Thyroid gland (tissue), 4 donors: ENCODE data around the gene RIC8B. TPM values are rescaled to one million over a fixed set of nuclear protein-coding genes. Genes with fewer than 3 reads are reported as not detected.

ENCODE experiments used
- DNase-seq, 2 donors: peaks; one replicate each; pipeline ENCODE4 v3.0.0-alpha.2; 2019
- H3K27ac ChIP-seq, 3 donors: fragments of 200-600 bp; sonication (generic); 1 replicate in 2 of 3; 2 replicates in 1 of 3; pipeline ENCODE4 v1.5.1; 2016 to 2019; ENCODE audit warnings: mild to moderate bottlenecking in 1 of 3, moderate library complexity in 1 of 3
- H3K27me3 ChIP-seq: fragments of 200-600 bp; sonication (generic); one replicate; pipeline ENCODE4 v1.5.1; 2019
- H3K36me3 ChIP-seq, 2 donors: fragments of 200-600 bp; sonication (generic); one replicate each; pipeline ENCODE4 v1.5.1; 2016 to 2019
- H3K4me1 ChIP-seq, 2 donors: fragments of 200-600 bp; sonication (generic); one replicate each; pipeline ENCODE4 v1.5.1; 2017 to 2019
- H3K4me3 ChIP-seq, 3 donors: fragments of 200-600 bp; sonication (generic); replicated peaks in 1 of 3; 1 replicate in 2 of 3; 2 replicates in 1 of 3; pipeline ENCODE4 v1.5.1; 2016; ENCODE audit warnings: mild to moderate bottlenecking in 1 of 3
- H3K9me3 ChIP-seq: fragments of 200-600 bp; sonication (generic); one replicate; pipeline ENCODE4 v1.5.1; 2017
- POLR2A ChIP-seq, 2 donors: fragments of 450-650 bp; IDR thresholded peaks; one replicate each; pipeline ENCODE4 v1.6.1; 2017; ENCODE audit warnings: antibody characterized with exemption in 2 of 2, mild to moderate bottlenecking in 2 of 2, moderate library complexity in 1 of 2
- WGBS, 2 donors: methylation state at CpG; one replicate each; pipeline ENCODE4 v1.1.5; 2017; 5-methylcytosine and 5-hydroxymethylcytosine counted together
- intact Hi-C: fragments of 100-400 bp; cut with DNase I; formaldehyde crosslinking; loops from one replicate; pipeline ENCODE4 v1.15.1; 2023
- total RNA-seq, 4 donors: library from RNA; depleted of rRNA; stranded (reverse); fragments of >200 nt; gene quantifications; one replicate each; pipeline ENCODE4 v1.2.3, GENCODE V29; 2016
- TF ChIP-seq, protein P1 (sequence below), 6 experiments: fragments of 200-600 bp in 3 of 6; fragments of 450-650 bp in 3 of 6; sonication (generic) in 3 of 6; IDR thresholded peaks; one replicate each; pipeline ENCODE4 v1.5.1; 2016 to 2019; ENCODE audit warnings: antibody characterized with exemption in 6 of 6, mild to moderate bottlenecking in 2 of 6, inconsistent platforms in 1 of 6, moderate library complexity in 1 of 6

Gene RIC8B
- total RNA-seq, 4 donors from 2014 or later: 32.5 to 49.8 (median 41.6) TPM

GRCh38 chr12:106926657-106927056, 152.2 kb downstream of the RIC8B start:
- WGBS, 2 donors: 94 to 97% methylated on average over 1 of the region's 1 CpG

GRCh38 chr12:106934277-106934676, 159.8 kb downstream of the RIC8B start:
- Histone ChIP-seq H3K4me3 (no peak overlapping the region), H3K9me3 (no peaks in the 10 kb centered on the region), H3K27ac (no peak overlapping the region), H3K27me3 (no peaks in the 10 kb centered on the region), H3K36me3 (no peaks in the 10 kb centered on the region), H3K4me1 (no peaks in the 10 kb centered on the region)
- WGBS, 2 donors: 81 to 86% methylated on average over 3 of the region's 3 CpGs
- no peak for DNase-seq
- TF ChIP-seq POLR2A (IDR thresholded peaks at IDR 0.05): no peak
- TF ChIP-seq, protein P1, sequence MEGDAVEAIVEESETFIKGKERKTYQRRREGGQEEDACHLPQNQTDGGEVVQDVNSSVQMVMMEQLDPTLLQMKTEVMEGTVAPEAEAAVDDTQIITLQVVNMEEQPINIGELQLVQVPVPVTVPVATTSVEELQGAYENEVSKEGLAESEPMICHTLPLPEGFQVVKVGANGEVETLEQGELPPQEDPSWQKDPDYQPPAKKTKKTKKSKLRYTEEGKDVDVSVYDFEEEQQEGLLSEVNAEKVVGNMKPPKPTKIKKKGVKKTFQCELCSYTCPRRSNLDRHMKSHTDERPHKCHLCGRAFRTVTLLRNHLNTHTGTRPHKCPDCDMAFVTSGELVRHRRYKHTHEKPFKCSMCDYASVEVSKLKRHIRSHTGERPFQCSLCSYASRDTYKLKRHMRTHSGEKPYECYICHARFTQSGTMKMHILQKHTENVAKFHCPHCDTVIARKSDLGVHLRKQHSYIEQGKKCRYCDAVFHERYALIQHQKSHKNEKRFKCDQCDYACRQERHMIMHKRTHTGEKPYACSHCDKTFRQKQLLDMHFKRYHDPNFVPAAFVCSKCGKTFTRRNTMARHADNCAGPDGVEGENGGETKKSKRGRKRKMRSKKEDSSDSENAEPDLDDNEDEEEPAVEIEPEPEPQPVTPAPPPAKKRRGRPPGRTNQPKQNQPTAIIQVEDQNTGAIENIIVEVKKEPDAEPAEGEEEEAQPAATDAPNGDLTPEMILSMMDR (IDR thresholded peaks at IDR 0.05): no peak
- intact Hi-C loops: no loop called here

More at GRCh38 chr12:106926657-106927056, 152.2 kb downstream of the RIC8B start:
- H3K4me1 ChIP-seq: no peaks in the 10 kb centered on the region
- no peaks in the 10 kb centered on the region for H3K27me3 ChIP-seq
- TF ChIP-seq, protein P1 (IDR thresholded peaks at IDR 0.05): no peak
- TF ChIP-seq POLR2A (IDR thresholded peaks at IDR 0.05): no peak
- DNase-seq: no peak
- H3K27ac ChIP-seq: no peak overlapping the region
- H3K36me3 ChIP-seq: no peaks in the 10 kb centered on the region
- H3K9me3 ChIP-seq: no peaks in the 10 kb centered on the region
- H3K4me3 ChIP-seq: no peak overlapping the region
- intact Hi-C loops: no loop called here

Other genes starting within 250 kb of the RIC8B start
- gene RFX4, start 191.7 kb upstream of the RIC8B start, total RNA-seq: under 1 TPM in 2 of 4 donors, not detected in 2; 0.27 to 0.45 TPM
- 10 to 100 TPM; 74.3 to 91.0 (median 81.9) TPM for gene TMEM263, start 181.2 kb downstream of the RIC8B start, total RNA-seq
- 10 to 100 TPM; 22.9 to 37.0 (median 31.3) TPM for gene MTERF2, start 212.5 kb downstream of the RIC8B start, total RNA-seq